ENCODE data around the gene OR1I1.

Gene OR1I1

DNA sequence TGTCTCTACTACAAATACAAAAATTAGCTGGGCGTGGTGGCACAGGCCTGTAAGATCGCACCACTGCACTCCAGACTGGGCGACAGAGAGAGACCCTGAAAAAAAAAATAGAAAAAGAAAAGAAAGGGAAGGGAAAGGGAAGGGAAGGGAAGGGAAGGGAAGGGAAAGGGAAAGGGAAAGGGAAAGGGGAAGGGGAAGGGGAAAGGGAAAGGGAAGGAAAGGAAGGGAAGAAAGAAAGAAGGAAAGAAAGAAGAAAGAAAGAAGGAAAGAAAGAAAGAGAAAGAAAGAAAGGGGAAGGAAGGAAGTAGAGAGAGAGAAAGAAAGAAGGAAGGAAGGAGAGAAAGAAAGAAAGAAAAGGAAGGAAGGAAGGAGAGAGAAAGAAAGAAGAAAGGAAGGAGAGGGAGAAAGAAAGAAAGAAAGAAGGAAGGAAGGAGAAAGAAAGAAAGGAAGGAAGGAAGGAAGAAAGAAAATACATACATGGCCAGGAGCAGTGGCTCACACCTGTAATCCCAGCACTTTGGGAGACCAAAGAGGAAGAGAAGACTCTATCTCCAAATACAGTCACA is 17.1 kb downstream of the OR1I1 start:
- no peak for DNase-seq

DNA sequence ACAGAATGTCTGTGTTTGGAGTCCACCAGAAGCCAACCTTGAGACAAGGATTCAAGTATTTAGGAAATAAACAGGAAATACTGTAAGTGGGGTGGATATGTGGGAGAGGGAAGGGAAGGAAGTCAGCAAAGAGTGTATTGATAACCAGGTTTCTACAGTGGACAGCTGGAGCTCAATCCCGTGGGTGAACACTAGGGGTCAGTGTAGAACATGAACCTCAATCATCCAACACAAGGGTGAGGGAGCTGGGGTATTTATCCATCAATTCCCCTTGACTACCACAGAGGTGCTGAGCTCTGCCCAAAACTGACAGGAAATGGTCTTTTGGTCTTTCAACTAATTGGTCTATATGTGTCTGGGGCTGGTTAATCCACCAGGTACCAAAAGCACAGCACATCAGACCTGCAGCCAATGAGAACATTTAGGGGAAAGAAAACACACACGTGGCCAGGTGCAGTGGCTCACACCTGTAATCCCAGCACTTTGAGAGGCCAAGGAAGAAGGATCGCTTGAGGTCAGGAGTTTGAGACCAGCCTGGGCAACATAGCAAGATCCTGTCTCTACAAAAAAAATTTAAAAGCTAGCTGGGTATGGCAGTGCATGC is 19.6 kb downstream of the OR1I1 start:
- DNase-seq: peak; percentile 59

DNA sequence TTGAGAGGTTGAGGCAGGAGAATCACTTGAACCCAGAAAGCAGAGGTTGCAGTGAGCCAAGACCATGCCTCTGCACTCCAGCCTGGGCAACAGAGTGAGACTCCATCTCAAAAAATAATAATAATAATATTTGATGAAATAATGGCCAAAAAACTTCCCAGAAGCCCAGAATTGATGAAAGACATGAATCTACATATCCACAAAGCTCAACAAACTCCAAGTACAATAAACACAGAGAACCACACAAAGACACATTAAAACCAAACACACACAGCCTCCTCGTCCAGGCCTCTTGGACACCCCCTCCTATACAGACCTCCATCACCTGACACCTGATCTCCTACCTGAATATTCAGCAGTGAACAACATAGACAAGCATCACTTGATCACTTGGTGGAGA is 22.0 kb downstream of the OR1I1 start:
- no peak for DNase-seq

DNA sequence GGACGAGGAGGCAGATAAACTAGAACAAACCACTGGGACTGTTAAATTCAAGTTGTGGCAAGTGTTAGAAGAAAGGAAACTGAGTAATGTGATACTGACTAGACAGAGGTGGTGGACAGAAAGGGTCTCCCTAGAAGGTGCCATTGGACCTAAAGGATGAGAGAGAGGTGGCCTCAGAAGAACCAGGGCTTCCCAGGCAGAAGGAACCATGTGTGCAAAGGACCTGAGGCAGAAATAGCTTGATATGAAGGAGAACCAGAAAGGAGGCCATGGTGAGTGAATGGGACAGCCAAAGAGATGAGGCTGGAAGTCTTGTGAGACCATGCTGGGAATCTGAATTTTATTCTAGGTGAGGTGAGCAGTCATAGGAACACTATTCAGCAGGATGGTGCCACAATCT is 22.4 kb downstream of the OR1I1 start:
- no peak for DNase-seq

DNA sequence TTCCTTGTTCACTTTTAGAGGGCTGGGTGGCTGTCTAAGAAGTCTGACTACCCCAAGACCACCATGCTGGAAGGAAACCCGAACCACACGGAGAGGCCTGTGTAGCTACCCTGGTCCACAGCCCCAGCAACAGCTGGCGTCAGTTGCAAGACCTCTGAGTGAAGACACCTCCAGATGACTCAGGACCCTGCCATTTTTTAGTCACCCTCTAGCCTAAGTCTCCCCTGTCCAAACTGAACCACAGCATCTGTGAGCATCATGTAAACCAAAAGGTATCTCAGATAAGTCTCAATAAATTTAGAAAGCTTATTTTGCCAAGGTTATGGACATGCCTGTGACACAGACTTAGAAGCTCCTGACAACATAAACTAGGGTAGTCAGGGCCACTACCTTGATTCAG is 23.0 kb downstream of the OR1I1 start:
- no peak for DNase-seq

DNA sequence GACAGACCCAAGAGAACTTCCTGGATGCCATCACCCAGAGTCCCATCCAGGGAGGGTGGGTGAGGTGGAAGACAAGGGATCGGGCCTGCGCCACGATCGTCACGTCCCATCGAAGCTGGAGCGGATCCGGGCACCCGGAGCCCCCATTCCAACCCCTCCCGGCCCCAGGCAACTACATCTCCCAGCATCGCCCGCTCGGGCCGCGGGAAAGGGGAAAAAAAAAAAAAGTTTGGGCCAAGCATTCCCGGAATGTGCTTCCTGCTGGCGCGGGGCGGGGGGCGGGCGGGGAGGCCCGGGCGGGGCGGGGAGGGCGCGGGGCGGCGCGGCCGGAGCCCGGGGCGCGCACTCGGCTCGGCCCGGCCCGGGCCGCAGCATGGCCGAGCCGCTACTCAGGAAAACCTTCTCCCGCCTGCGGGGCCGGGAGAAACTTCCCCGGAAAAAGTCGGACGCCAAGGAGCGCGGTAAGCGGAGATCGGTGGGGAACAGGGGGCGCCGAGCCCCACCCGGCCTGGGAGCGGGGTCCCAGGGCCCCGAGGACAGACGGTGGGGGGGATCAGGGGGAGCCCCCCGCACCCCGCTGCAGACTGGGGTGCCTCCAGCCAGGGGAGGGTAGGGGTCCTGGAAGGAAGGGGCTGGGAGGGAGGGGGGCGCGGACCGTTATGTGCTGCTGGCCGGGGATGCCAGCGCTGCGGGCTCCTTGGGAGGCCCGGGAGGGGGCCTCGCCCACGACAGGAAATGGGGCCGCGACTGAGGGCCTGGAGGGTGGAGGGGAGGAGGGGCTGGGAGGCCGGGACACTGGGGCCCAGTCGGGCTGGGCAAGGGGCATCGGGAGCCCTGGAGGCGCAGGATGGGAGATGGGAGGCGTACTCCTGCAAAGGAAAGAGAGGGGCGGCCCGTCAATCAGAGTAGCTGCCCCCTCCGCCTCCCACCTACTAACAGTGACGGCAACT is 25.3 kb downstream of the OR1I1 start, which contains the start of gene SYDE1:
Gene SYDE1 (plus strand): TSS at position 341 of the 950 bp plus-strand sequence. CDS start 33 bp downstream, at position 374.
- DNase-seq: no peak

DNA sequence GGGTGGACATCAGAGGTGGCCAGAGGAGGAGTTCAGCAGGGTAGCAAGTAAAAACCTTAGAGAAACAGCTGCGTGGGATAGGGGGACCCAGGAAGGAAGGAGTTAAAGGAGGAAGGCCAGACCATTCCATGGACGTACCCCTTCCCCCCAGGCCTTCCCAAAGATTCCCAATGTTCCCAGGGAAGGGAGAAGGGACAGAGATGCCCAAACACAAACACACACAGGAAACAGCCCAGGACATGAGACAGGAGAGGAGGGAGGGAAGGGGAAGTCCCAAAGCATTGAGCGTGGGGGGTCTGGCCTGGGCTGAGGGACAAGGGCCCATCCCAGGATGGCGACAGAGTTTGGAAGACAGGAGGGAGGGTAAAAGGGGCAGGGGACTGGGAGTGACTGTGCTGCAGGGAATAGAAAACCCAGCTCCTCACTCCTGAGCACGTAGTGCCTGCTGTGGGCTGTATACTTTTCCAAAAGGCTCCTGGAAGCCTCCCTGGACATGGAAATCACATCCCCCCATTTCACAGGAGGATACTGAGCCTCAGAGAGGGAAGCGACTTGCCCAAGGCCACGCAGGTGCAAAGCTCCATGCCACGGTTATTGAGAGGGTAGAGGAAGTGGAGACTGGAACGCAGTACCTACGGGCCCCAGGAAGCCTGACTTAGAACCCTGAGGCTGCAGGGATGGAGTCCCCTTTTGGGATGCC is 26.3 kb downstream of the OR1I1 start:
- no peak for DNase-seq

DNA sequence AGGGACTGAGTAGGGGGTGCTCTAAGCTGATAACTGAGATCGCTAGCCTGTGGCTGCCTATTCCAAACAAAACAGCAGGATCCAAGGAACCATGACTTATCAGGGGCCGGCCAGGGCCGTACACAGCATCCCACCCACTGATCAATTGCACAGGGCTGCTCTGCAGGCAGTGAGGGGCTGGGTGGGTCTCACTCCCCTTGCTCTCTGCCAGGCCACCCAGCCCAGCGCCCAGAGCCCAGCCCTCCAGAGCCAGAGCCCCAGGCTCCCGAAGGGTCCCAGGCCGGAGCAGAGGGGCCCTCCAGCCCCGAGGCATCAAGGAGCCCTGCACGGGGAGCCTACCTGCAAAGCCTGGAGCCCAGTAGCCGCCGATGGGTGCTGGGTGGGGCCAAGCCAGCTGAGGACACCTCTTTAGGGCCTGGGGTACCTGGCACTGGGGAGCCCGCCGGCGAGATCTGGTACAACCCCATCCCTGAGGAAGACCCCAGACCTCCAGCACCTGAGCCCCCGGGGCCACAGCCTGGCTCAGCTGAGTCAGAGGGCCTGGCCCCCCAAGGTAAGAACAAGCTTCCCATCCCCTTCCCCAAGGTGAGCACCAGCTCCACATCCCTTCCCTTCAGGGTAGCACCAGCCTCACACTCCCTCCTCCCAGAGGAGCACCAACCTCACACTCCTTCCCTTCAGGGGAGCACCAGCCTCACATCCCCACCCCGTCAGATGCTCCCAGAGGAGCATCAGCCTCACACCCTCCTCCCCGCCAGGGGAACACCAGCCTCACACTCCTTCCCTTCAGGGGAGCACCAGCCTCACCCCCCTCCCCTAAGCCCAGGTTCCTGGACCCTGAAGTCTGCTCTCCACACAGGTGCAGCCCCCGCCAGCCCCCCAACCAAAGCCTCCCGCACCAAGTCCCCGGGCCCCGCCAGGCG is 27.1 kb downstream of the OR1I1 start:
- DNase-seq: no peak

DNA sequence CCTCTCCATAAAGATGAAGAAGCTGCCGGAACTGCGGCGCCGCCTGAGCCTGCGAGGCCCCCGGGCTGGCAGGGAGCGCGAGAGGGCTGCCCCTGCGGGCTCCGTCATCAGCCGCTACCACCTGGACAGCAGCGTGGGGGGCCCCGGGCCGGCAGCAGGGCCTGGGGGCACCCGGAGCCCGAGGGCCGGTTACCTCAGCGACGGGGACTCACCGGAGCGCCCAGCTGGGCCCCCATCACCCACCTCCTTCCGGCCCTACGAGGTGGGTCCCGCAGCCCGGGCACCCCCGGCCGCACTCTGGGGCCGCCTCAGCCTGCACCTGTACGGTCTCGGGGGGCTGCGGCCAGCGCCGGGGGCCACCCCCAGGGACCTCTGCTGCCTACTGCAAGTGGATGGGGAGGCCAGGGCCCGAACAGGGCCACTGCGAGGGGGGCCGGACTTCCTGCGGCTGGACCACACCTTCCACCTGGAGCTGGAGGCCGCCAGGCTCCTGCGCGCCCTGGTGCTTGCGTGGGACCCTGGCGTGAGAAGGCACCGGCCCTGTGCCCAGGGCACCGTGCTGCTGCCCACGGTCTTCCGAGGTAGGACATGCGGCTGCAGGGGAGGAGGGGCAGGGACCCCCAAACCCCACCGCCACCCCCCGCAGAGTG is 27.9 kb downstream of the OR1I1 start:
- no peak for DNase-seq

DNA sequence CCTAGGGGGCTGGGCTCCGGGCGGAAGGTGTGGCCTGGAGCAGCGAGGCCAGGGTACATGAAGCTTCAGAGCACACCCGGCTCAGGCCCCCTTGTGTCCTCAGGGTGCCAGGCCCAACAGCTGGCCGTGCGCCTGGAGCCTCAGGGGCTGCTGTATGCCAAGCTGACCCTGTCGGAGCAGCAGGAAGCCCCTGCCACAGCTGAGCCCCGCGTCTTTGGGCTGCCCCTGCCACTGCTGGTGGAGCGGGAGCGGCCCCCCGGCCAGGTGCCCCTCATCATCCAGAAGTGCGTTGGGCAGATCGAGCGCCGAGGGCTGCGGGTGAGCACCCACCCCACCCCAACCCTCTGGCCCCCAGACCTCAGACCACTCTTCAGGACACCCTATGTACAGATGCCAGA is 28.4 kb downstream of the OR1I1 start:
- DNase-seq: no peak

DNA sequence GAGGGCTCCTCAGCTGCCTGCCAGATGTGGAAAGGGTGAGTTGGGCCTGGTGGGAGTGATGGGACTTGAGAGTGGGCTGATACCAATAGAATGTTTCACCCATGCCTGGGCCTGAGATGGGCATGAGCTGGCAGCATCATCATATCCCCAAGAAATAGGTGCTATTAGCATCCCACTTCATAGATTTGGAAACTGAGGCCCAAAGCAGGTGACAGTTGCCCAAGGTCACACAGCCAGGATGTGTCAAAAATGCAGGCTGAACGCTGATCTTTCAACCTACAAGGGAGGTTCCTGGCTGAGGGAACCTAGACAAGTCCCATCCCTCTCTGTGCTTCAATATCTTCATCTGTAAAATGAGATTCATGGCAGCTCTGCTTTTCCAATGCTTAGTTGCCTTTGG is 29.7 kb downstream of the OR1I1 start:
- no peak for DNase-seq

DNA sequence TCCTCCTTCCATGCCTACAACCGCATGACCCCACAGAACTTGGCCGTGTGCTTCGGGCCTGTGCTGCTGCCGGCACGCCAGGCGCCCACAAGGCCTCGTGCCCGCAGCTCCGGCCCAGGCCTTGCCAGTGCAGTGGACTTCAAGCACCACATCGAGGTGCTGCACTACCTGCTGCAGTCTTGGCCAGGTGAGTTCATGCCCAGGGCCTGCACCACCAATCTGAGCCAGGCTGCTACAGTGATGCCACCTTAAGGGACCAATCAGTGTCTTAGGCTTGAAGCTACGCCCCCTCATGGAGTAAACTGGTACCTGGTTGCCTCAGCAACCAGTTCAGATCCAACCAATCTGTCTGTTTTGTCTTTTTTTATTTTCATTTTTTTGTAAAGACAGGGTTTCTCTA is 30.4 kb downstream of the OR1I1 start:
- no peak for DNase-seq

DNA sequence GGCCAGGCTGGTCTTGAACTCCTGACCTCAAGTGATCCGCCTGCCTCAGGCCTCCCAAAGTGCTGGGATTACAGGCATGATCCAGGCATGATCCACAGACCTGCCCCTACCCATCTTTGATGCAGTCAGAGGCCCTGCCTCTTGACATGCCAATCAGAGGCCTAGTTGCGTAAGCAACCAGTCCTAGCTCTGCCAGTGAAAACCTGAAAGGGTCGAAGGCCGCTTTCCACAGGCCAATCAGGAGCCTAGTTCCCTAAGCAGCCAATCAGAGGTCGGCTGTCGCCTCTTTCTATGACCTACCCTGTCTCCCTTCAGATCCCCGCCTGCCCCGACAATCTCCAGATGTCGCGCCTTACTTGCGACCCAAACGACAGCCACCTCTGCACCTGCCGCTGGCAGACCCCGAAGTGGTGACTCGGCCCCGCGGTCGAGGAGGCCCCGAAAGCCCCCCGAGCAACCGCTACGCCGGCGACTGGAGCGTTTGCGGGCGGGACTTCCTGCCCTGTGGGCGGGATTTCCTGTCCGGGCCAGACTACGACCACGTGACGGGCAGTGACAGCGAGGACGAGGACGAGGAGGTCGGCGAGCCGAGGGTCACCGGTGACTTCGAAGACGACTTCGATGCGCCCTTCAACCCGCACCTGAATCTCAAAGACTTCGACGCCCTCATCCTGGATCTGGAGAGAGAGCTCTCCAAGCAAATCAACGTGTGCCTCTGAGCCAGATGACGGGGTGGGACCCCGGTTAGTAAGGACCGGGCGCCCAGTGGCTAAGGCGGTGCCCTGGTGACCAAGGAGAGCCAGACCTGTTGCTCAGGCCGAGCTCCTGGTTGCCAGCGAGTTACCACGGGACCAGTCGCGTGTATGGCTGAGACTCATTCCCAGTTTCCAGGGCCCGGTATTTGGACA is 31.5 kb downstream of the OR1I1 start:
- no peak for DNase-seq

DNA sequence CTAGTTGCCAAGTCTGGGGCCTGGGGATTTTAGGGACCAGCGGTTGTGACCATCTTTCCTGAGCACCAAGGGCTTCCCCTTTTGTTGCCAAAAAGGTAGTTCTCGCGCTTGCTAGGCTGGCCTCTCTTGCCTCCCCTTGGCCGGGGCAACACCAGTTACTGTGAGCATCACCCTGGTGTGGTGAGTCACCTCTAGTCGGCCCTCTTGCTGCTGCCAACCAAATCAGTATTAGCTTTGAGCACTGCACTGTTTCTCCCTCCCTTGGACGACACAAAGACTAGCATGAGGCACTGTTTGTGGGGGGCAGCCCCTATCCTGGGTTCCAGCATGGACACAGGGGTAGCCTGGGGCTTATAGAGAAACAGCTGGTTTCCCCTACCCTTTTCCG is 32.1 kb downstream of the OR1I1 start:
- no peak for DNase-seq

DNA sequence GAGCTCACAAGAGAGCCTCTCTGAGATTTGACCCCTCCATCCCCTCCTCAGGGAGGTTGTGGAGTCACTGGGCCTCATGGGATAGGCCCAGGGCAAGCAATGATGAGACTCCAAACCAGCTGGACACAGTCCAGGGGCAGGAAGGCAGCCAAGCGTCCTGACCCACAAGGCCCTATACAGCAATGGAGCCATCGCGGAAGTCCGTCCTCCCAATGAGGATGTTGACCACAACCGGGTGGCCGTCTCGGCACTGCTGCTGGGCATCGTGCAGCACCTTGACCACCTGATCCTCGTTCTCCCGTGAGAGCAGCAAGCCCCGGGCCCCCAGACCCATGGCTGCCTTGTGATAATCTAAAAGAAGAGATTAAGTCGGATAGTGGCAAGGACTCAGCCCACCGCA is 33.1 kb downstream of the OR1I1 start:
- no peak for DNase-seq

DNA sequence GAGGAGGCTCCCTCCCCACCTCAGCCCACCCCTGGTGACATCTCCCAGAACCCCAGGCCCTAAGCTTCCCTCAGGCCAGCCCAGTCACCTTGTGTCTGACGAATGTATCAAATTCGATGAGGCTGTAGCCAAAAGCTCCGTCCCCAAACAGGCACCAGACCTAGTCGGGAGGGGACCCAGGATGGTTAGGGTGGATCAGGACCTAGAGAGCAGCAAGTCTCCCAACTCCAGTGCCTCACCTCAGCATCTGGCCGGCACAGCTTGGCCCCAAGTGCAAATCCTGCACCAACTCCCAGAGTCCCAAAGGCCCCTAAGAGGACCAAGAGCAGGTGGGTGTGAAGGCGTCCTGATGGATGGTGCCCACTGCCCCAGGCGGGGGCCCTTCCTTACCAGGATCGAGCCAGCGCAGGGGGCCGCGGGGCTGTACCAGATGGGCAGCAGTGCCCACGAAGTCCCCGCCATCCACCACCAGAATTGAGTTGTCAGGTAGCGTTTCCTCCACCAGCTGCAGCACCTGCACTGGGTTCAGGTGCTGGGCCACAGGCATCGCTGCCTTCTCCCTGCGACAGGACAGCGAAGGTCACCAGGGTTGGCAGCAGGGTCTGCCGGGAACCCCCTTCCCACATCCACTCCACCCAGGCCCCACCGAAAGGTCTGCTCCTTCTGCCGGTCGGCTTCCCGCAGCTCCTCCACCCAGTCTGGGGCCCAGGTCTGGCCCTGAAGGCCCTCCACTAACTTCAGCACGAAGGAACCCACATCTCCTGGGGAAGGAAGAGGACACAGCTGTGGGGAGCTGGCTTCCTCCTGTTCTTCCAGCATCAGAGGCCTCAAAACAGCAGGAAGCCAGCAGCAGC is 34.0 kb downstream of the OR1I1 start:
- DNase-seq: no peak

DNA sequence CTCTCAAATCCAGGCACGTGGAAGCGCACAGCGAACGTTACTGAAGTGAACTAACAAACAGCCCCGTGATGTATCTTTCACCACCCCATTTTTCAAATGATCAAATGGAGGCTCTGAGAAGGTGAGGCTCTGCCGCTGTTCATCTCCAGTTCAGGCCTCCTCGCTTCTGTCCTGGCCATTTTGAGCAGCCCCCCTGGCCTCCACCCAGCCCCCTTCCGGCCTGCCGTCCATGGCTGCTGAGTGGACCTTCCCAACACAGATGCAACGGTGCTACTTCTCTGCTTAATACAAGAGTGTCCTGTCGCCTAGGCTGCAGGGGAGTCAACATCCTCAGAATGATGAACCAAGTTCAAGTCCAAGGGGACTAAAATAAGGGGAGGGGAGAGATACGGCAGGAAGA is 34.8 kb downstream of the OR1I1 start:
- DNase-seq: no peak

DNA sequence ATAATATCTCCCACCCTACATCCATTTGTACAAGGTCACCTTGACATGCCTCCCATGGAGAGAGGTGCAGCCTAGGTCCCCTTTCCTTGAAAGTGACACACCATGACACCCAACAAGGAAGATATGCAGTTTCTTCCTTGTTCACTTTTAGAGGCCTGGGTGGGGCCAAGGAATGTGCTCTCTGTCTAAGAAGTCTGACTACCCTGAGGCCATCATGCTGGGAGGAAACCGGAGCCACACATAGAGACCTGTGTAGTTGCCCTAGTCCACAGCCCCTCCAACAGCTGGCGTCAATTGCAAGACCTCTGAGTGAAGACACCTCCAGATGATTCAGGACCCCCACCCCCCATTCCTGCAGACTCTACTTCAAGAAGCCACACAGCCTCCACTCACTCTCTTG is 36.2 kb downstream of the OR1I1 start:
- DNase-seq: no peak

DNA sequence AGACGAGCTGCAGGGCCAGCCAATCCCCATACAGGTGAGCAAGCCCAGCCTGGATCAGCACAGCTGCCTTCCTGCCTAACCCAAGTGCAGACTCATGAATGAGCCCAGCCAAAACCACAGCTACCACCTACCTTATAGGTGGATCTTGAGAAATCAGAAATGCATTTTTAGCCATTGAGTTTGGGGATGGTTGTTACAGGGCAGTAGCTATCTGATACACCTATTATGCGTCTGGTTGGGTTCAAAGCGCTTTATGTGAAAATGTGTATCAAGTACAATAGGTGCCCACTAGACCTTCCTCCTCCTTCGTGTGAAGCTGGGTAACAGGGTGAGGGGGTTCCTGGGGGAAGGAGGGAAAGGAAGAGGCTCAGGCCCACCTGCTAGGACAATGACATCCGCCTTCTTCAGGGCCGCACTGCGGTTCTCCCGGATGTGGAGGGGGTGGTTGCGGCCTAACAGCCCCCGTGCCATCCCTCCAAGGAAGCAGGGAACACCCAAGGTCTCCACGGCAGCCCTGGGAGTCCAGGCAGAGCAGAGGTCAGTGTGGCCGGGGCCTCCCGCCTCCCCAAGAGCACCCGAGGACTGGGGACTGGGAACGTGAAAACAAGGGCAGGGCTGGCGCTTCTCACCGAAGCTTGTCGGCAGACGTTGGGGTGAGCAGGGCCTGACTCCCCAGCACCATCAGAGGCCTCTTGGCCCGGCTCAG is 36.9 kb downstream of the OR1I1 start:
- DNase-seq: no peak
